T-helper 1 cell (primary cell): Measurements from ENCODE around the gene MGAT2.
"Not testable (repeated sequence)": the region's sequence is repeated elsewhere in the genome, so short reads cannot be mapped to it uniquely, and the experiment has no call there.

Experiments
- DNase-seq, 5 donors: peaks; one replicate each; pipeline ENCODE4 v3.0.0-alpha.2; 2012 to 2020

Gene MGAT2

GRCh38 chr14:49657500-49657899, 36.9 kb downstream of the MGAT2 start:
- DNase-seq = not testable (repeated sequence)

DNA sequence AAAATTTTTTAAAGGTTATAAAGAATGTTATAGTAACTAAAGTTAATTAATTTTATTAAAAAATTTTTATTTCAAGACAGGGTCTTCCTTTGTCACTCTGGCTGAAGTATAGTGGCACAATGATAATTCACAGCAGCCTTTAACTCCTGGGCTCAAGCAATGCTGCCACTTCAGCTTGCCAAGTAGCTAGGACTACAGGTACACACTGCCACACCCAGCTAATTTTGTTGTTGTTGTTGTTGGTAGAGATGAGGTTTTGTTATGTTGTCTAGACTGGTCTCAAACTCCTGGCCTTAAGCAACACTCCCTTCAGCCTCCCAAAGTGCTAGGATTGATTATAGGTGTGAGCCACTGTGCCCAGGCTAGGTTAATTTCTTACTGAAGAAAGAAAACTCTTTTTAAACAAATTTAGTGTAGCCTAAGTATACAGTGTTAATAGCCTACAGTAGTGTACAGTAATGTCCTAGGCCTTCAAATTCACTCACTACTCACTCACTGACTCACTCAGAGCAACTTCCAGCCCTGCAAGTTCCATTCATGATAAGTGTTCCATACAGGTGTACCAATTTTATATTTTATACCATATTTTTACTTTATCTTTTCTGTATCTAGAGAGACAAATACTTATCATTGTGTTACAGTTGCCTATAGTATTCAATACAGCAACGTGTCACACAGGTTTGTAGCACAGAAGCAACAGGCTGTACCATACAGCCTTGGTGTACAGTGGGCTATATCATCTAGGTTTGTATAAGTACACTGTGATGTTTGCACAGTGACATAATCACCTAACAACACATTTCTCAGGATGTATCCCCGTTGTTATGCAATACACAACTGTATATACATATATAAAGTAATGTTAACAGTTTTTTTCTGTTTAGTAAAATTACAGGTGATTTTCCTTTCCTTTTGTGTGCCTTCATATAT, 39.2 kb downstream of the MGAT2 start:
- DNase-seq = no peak

DNA sequence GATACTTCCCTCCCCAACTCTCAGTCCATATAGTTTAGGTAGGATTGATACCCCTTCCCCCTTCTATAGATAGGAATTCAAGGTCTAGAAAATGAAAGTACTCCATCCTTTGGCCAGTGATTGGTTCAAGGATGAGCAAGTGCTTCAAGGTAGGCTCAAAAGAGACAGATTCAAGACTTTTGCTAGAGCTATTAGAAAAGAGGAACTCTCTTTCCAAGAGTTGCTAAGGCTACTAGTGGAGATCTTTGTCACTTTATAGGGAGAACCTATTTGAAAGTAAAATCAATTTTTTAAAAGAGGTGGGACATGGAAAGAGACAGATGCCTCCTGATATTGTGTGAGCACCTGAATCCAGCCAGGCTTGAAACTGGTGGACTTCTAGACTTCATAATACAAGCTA, 49.9 kb downstream of the MGAT2 start:
- no peak for DNase-seq
